HG02610 (cell line): ENCODE results near the gene GJB4.
"Not testable (repeated sequence)": the region's sequence is repeated elsewhere in the genome, so short reads cannot be mapped to it uniquely, and the experiment has no call there.

Source experiments
- ATAC-seq: cut with Tn5 transposase; IDR thresholded peaks from one replicate; pipeline ENCODE4 v1.9.1; 2021; ENCODE audit warnings: mild to moderate bottlenecking, moderate library complexity; ENCODE audit not compliant: unreplicated experiment

Gene GJB4

GRCh38 chr1:34759503-34760357 is at the start of gene GJB4:
GJB4 (plus strand) TSS chr1:34759740; CDS start chr1:34761255, 1,515 bp downstream.
- ATAC-seq = no peak

GRCh38 chr1:34710812-34711211 is 48.7 kb upstream of the GJB4 start:
- no peak for ATAC-seq

- ATAC-seq = no peak
Measured at GRCh38 chr1:34711485-34711884, 48.1 kb upstream of the GJB4 start.

GRCh38 chr1:34712007-34712688 is 47.4 kb upstream of the GJB4 start:
- ATAC-seq = no peak

GRCh38 chr1:34713443-34713842 is 46.1 kb upstream of the GJB4 start:
- no peak for ATAC-seq

GRCh38 chr1:34714386-34714785 is 45.2 kb upstream of the GJB4 start:
- ATAC-seq = no peak

GRCh38 chr1:34715139-34715538 is 44.4 kb upstream of the GJB4 start:
- no peak for ATAC-seq

- no peak for ATAC-seq
Measured at GRCh38 chr1:34721241-34721640, 38.3 kb upstream of the GJB4 start.

- no peak for ATAC-seq
Measured at GRCh38 chr1:34721646-34722355, 37.7 kb upstream of the GJB4 start.

- no peak for ATAC-seq
Measured at GRCh38 chr1:34726861-34727260, 32.7 kb upstream of the GJB4 start.

- no peak for ATAC-seq
Measured at GRCh38 chr1:34730485-34730884, 29.1 kb upstream of the GJB4 start.

GRCh38 chr1:34732831-34733230 is 26.7 kb upstream of the GJB4 start:
- ATAC-seq = not testable (repeated sequence)

- no peak for ATAC-seq
Measured at GRCh38 chr1:34736692-34737091, 22.8 kb upstream of the GJB4 start.

GRCh38 chr1:34737236-34737635 is 22.3 kb upstream of the GJB4 start:
- ATAC-seq = not testable (repeated sequence)

- ATAC-seq = no peak
Measured at GRCh38 chr1:34739613-34740012, 19.9 kb upstream of the GJB4 start.

GRCh38 chr1:34740161-34740868 is 19.2 kb upstream of the GJB4 start:
- no peak for ATAC-seq

GRCh38 chr1:34742667-34743270 is 16.8 kb upstream of the GJB4 start:
- ATAC-seq = no peak

GRCh38 chr1:34743775-34744174 is 15.8 kb upstream of the GJB4 start:
- ATAC-seq = no peak

GRCh38 chr1:34744851-34745250 is 14.7 kb upstream of the GJB4 start:
- no peak for ATAC-seq

GRCh38 chr1:34745666-34746065 is 13.9 kb upstream of the GJB4 start:
- ATAC-seq = no peak

GRCh38 chr1:34746101-34746500 is 13.4 kb upstream of the GJB4 start:
- no peak for ATAC-seq
